A549 treated with ZK216348 at 1 μM for 4 hours (cell line): ENCODE measurements around the gene WDR70. TPM values are rescaled to one million over a fixed set of nuclear protein-coding genes. Genes with fewer than 3 reads are reported as not detected.

Experiments used
- total RNA-seq: library from RNA; stranded (reverse); fragments of 200-300 nt; extraction: Qiagen RNA extraction; gene quantifications from 5 replicates; pipeline ENCODE4 v1.2.3, GENCODE V29; 2022; ENCODE audit warnings: low read depth

Gene WDR70
- total RNA-seq: 9.4 to 14.5 TPM (median 11.7 TPM) in 5 replicates

GRCh38 chr5:37379100-37379628 lies at the start of gene WDR70:
TSS of gene WDR70 (plus strand) at chr5:37379318. CDS start at chr5:37379368, 50 bp downstream.

GRCh38 chr5:37370864-37371726 lies 8.0 kb upstream of the WDR70 start, which contains the start of gene NUP155:
TSS of gene NUP155 (minus strand) at chr5:37371106. CDS start at chr5:37370977, 129 bp downstream.

Other genes starting within 250 kb of the WDR70 start
- 2.9 to 5.2 TPM (median 4.8 TPM) in 5 replicates for gene CPLANE1, start 129.9 kb upstream of the WDR70 start, total RNA-seq
- 15.2 to 22.7 TPM (median 17.7 TPM) in 5 replicates for gene NUP155, start 8.2 kb upstream of the WDR70 start, total RNA-seq